Measurements from ENCODE around the gene HBS1L.

GRCh38 chr6:135094403-135094821, 39.8 kb upstream of the HBS1L start:
- no peak for TF ChIP-seq CTCF (optimal IDR thresholded peaks at IDR 0.05 in 1 of 3, IDR thresholded peaks at IDR 0.05 in 1 of 3, conservative IDR thresholded peaks at IDR 0.05 in 1 of 3; ENCODE audit: extremely low read depth in 1 of 3, insufficient read depth in 2 of 3, low read length in 3 of 3)
- TF ChIP-seq EZH2 (IDR thresholded peaks at IDR 0.05; ENCODE audit: low read length) = no peak

All from keratinocyte (primary cell).